Measurements from ENCODE around the gene CTXN2.

DNA sequence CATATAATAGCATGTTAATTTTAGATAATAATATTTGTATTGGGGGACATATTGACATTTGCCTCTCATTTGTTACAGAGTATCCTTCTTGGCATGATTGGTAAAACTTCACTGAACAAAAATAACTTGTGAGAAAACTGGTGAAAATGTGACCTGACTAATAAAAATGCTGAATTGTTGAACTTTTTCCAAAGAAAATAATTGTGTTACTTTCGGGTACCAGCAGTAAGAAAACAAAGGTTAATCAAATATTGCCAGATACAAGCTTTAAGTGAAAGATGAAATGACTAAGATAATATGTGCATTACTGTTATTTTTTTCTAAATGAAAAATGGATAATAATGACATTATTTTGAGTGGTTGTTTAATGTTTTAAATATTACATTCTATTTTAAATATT is 29.8 kb downstream of the CTXN2 start:
- TF ChIP-seq, protein P1, sequence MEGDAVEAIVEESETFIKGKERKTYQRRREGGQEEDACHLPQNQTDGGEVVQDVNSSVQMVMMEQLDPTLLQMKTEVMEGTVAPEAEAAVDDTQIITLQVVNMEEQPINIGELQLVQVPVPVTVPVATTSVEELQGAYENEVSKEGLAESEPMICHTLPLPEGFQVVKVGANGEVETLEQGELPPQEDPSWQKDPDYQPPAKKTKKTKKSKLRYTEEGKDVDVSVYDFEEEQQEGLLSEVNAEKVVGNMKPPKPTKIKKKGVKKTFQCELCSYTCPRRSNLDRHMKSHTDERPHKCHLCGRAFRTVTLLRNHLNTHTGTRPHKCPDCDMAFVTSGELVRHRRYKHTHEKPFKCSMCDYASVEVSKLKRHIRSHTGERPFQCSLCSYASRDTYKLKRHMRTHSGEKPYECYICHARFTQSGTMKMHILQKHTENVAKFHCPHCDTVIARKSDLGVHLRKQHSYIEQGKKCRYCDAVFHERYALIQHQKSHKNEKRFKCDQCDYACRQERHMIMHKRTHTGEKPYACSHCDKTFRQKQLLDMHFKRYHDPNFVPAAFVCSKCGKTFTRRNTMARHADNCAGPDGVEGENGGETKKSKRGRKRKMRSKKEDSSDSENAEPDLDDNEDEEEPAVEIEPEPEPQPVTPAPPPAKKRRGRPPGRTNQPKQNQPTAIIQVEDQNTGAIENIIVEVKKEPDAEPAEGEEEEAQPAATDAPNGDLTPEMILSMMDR (IDR thresholded peaks at IDR 0.05; ENCODE audit: low read depth, low read length, poor library complexity, severe bottlenecking), result no peak
- no peak for TF ChIP-seq EZH2phosphoT487 (IDR thresholded peaks at IDR 0.05; ENCODE audit: borderline replicate concordance, low read length)

Data from DOHH2 (cell line).